Neural progenitor cell (in vitro differentiated cells): ENCODE results near the gene C15orf39. TPM values are rescaled to one million over a fixed set of nuclear protein-coding genes. Genes with fewer than 3 reads are reported as not detected.

ENCODE experiments used
- DNase-seq: peaks from one replicate; pipeline ENCODE4 v3.0.0-alpha.2; 2016; ENCODE audit warnings: low spot score
- H2AFZ ChIP-seq: fragments of 200-600 bp; sonication (generic); replicated peaks from 2 replicates; pipeline ENCODE4 v1.6.1; 2016; ENCODE audit warnings: antibody characterized with exemption
- H3F3A ChIP-seq: fragments of 200-600 bp; sonication (generic); 2 replicates; pipeline ENCODE4 v1.6.1; 2016; ENCODE audit warnings: antibody characterized with exemption, low read depth
- H3K27ac ChIP-seq: fragments of 200-600 bp; sonication (generic); 2 replicates; pipeline ENCODE4 v1.5.1; 2016; ENCODE audit warnings: mild to moderate bottlenecking
- H3K27me3 ChIP-seq: fragments of 200-600 bp; sonication (generic); 2 replicates; pipeline ENCODE4 v1.6.1; 2016; ENCODE audit warnings: mild to moderate bottlenecking, moderate library complexity
- H3K36me3 ChIP-seq: fragments of 200-600 bp; sonication (generic); 2 replicates; pipeline ENCODE4 v1.5.1; 2016
- H3K4me1 ChIP-seq: fragments of 200-600 bp; sonication (generic); 2 replicates; pipeline ENCODE4 v1.6.1; 2016; ENCODE audit warnings: mixed run types
- H3K4me2 ChIP-seq: fragments of 200-600 bp; sonication (generic); 2 replicates; pipeline ENCODE4 v1.6.1; 2016
- H3K4me3 ChIP-seq: fragments of 200-600 bp; sonication (generic); 2 replicates; pipeline ENCODE4 v1.5.1; 2016
- H3K79me2 ChIP-seq: fragments of 200-600 bp; sonication (generic); 2 replicates; pipeline ENCODE4 v1.6.1; 2016; ENCODE audit warnings: low read depth
- H3K9ac ChIP-seq: fragments of 200-600 bp; sonication (generic); 2 replicates; pipeline ENCODE4 v1.6.1; 2016
- H3K9me3 ChIP-seq: fragments of 200-600 bp; sonication (generic); 2 replicates; pipeline ENCODE4 v1.5.1; 2016; ENCODE audit warnings: low read depth
- H4K20me1 ChIP-seq: fragments of 200-600 bp; sonication (generic); 2 replicates; pipeline ENCODE4 v1.6.1; 2016; ENCODE audit warnings: low read depth
- H3K27ac Mint-ChIP-seq: 3 replicates; pipeline ENCODE4 v1.8.0; 2021; ENCODE audit warnings: mixed read lengths
- H3K27me3 Mint-ChIP-seq: 2 replicates; pipeline ENCODE4 v1.8.0; 2022; ENCODE audit warnings: low read depth, mild to moderate bottlenecking, inconsistent platforms, moderate library complexity, mixed read lengths; ENCODE audit not compliant: insufficient read depth
- H3K36me3 Mint-ChIP-seq: 3 replicates; pipeline ENCODE4 v1.8.0; 2021; ENCODE audit warnings: mixed read lengths
- H3K4me1 Mint-ChIP-seq: 3 replicates; pipeline ENCODE4 v1.8.0; 2021; ENCODE audit warnings: mixed read lengths
- H3K4me3 Mint-ChIP-seq: 3 replicates; pipeline ENCODE4 v1.8.0; 2021; ENCODE audit warnings: mild to moderate bottlenecking, moderate library complexity, mixed read lengths
- H3K9me3 Mint-ChIP-seq: 3 replicates; pipeline ENCODE4 v1.8.0; 2020; ENCODE audit warnings: mixed read lengths
- EZH2 ChIP-seq: fragments of 200-600 bp; sonication (generic); IDR thresholded peaks from 2 replicates; pipeline ENCODE4 v1.6.1; 2017; ENCODE audit warnings: antibody characterized with exemption, mild to moderate bottlenecking, moderate library complexity
- EZH2phosphoT487 ChIP-seq: fragments of 200-600 bp; sonication (generic); IDR thresholded peaks from 2 replicates; pipeline ENCODE4 v1.6.1; 2017; ENCODE audit warnings: antibody characterized with exemption
- total RNA-seq: library from RNA; depleted of rRNA; stranded (reverse); fragments of >200 nt; gene quantifications from 2 replicates; pipeline ENCODE4 v1.2.3, GENCODE V29; 2015; ENCODE audit warnings: low replicate concordance
- TF ChIP-seq, protein P1 (sequence below): fragments of 200-600 bp; sonication (generic); IDR thresholded peaks from 2 replicates; pipeline ENCODE4 v1.5.1; 2017; ENCODE audit warnings: antibody characterized with exemption, mild to moderate bottlenecking

The C15orf39 gene
- total RNA-seq, 1 donor from 2014 or later, result 1.2 TPM

DNA sequence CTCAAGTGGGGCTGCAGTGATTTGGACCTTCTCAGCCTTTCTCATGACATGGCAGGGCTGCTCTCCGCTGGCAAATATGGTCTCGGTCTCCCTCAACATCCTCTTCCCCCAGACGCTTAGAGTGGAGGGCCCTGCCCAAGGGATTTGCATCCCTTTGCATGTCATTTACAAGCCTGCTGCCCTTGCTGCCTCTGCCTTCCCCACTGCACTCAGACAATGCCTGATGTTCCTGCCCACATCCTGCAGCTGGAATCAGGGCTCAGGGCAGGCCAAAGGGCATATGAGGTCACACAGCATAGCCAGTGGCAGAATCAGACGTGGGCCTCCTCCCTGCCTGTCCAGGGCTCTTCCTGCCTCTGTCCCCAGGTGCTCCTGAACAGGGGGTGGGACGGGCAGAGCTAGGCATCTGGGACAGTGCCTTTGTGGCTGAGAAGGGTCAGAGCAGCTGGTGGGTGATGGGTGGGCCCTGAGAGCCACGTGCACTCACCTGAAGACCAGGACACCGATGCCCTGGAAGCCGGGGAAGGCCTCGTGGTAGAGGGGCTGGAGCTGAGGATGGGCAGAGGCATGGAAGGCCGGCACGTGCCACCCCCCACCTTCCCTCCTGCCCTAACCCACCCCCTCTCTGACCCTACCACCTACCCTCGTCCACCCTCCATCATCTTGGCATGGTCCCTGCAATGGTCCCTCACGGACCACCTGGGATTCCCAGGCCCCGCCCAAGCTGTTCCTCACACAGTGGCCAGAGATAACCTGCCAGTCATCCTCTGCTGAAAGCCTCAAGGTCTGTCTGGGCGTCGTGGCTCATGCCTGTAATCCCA, 29.1 kb downstream of the C15orf39 start:
- Histone ChIP-seq H3K4me1 (no peaks in the 10 kb centered on the region), H3K4me3 (no peak overlapping the region), H3K27me3 (no peaks in the 10 kb centered on the region), H3K9me3 (no peaks in the 10 kb centered on the region), H3F3A (no peaks in the 10 kb centered on the region), H3K36me3 (no peaks in the 10 kb centered on the region), H3K79me2 (no peaks in the 10 kb centered on the region), H4K20me1 (no peaks in the 10 kb centered on the region), H3K9ac (no peak overlapping the region), H3K27ac (no peak overlapping the region), H2AFZ (no peak overlapping the region), H3K4me2 (no peak overlapping the region)
- TF ChIP-seq EZH2phosphoT487 (no peak), EZH2 (no peak)
- TF ChIP-seq, protein P1, sequence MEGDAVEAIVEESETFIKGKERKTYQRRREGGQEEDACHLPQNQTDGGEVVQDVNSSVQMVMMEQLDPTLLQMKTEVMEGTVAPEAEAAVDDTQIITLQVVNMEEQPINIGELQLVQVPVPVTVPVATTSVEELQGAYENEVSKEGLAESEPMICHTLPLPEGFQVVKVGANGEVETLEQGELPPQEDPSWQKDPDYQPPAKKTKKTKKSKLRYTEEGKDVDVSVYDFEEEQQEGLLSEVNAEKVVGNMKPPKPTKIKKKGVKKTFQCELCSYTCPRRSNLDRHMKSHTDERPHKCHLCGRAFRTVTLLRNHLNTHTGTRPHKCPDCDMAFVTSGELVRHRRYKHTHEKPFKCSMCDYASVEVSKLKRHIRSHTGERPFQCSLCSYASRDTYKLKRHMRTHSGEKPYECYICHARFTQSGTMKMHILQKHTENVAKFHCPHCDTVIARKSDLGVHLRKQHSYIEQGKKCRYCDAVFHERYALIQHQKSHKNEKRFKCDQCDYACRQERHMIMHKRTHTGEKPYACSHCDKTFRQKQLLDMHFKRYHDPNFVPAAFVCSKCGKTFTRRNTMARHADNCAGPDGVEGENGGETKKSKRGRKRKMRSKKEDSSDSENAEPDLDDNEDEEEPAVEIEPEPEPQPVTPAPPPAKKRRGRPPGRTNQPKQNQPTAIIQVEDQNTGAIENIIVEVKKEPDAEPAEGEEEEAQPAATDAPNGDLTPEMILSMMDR, result no peak
- Mint-ChIP-seq H3K4me1 (peaks cover 10% of the 10 kb centered on the region), H3K4me3 (no peak overlapping the region), H3K9me3 (no peaks in the 10 kb centered on the region), H3K36me3 (no peaks in the 10 kb centered on the region), H3K27me3 (peaks cover 6% of the 10 kb centered on the region), H3K27ac (peak overlapping the region; percentile 76)
- DNase-seq, result peak; percentile 41

DNA sequence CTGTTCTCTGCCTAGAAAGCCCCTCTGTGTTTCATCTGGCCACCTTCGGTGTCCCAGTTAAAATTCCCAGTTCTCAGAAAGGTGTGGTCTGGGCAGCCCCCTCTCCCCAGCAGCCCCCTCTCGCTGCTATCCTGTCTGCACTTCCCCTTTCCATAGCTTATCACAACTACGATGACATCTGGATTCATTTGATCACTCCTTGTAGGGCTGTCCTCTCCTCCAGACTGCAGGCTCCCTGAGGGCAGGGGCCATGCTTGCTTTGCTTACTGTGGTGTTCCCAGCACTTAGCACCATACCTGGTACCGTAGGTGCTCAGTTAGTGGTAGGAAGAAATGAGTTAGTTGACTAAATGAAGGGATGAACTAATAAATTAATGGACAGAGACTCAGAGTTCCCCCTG, 30.2 kb downstream of the C15orf39 start:
- Histone ChIP-seq H3K4me2 (no peak overlapping the region), H3K4me3 (no peak overlapping the region)
- no peaks in the 10 kb centered on the region for H3K36me3 Mint-ChIP-seq

DNA sequence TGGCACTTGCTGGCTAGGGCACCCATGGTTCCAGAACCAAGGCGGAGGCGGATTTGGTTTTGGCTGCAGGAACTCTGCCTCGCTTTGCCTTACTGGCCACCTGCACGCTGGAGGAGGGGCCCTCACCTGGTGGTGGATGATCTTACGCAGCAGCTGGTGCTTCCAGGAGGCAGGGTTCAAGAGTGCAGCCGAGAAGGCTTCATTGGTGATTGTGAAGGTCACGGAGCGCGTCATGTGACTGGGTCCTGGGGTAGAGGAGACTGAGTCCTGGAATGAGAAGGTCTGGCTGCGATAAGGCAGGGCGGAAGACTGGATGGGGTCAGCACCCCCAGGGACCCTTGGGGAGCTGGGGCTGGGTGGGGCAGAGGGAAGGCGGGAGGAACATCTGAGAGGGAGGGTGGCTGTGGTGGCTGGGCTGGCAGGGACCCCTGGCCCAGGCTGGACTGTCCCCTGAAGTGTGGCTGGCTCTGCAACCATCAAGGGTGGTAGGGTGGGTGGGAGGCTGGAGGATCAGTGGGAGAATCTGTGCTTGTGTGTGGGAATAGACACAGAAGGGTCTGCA, 30.7 kb downstream of the C15orf39 start:
- H3K27me3 ChIP-seq, result no peaks in the 10 kb centered on the region
- H3K27ac Mint-ChIP-seq, result no peak overlapping the region
- no peak overlapping the region for H3K4me3 ChIP-seq
- H3K9ac ChIP-seq, result no peak overlapping the region
- TF ChIP-seq EZH2 (no peak), EZH2phosphoT487 (no peak)
- TF ChIP-seq, protein P1, result no peak
- H2AFZ ChIP-seq, result no peak overlapping the region
- no peak overlapping the region for H3K27ac ChIP-seq
- no peaks in the 10 kb centered on the region for H3K9me3 ChIP-seq
- DNase-seq, result no peak
- peaks cover 8% of the 10 kb centered on the region for H3K4me1 Mint-ChIP-seq
- no peaks in the 10 kb centered on the region for H3K36me3 ChIP-seq
- no peaks in the 10 kb centered on the region for H3F3A ChIP-seq
- no peaks in the 10 kb centered on the region for H3K36me3 Mint-ChIP-seq
- H3K4me1 ChIP-seq, result no peaks in the 10 kb centered on the region
- H3K79me2 ChIP-seq, result no peaks in the 10 kb centered on the region
- H3K4me2 ChIP-seq, result no peak overlapping the region
- H3K4me3 Mint-ChIP-seq, result no peak overlapping the region
- H4K20me1 ChIP-seq, result no peaks in the 10 kb centered on the region
- H3K27me3 Mint-ChIP-seq, result peaks cover 5% of the 10 kb centered on the region
- no peaks in the 10 kb centered on the region for H3K9me3 Mint-ChIP-seq

More for the DNA sequence above, 30.2 kb downstream of the C15orf39 start:
- no peaks in the 10 kb centered on the region for H3K4me1 ChIP-seq
- Mint-ChIP-seq H3K27me3 (peaks cover 6% of the 10 kb centered on the region), H3K27ac (no peak overlapping the region), H3K4me1 (peaks cover 10% of the 10 kb centered on the region), H3K4me3 (no peak overlapping the region), H3K9me3 (no peaks in the 10 kb centered on the region)
- H2AFZ ChIP-seq, result no peak overlapping the region
- H3K9me3 ChIP-seq, result no peaks in the 10 kb centered on the region
- H3F3A ChIP-seq, result no peaks in the 10 kb centered on the region
- no peaks in the 10 kb centered on the region for H4K20me1 ChIP-seq
- H3K9ac ChIP-seq, result no peak overlapping the region
- H3K27me3 ChIP-seq, result no peaks in the 10 kb centered on the region
- H3K36me3 ChIP-seq, result no peaks in the 10 kb centered on the region
- no peak for DNase-seq
- no peak overlapping the region for H3K27ac ChIP-seq
- TF ChIP-seq, protein P1, result no peak
- TF ChIP-seq EZH2 (no peak), EZH2phosphoT487 (no peak)
- H3K79me2 ChIP-seq, result no peaks in the 10 kb centered on the region
